Hematopoietic multipotent progenitor cell (in vitro differentiated cells): ENCODE measurements around the gene CHRM5. TPM values are rescaled to one million over a fixed set of nuclear protein-coding genes. Genes with fewer than 3 reads are reported as not detected.
"Not testable (repeated sequence)": the region's sequence is repeated elsewhere in the genome, so short reads cannot be mapped to it uniquely, and the experiment has no call there.

Experiments
- DNase-seq, 3 donors: peaks; one replicate each; pipeline ENCODE4 v3.0.0-alpha.2; 2011 to 2015; ENCODE audit warnings: low read depth in 2 of 3, low spot score in 2 of 3
- total RNA-seq: library from RNA; depleted of rRNA; stranded (reverse); fragments of >200 nt; gene quantifications from one replicate; pipeline ENCODE4 v1.2.3, GENCODE V29; 2012

CHRM5 gene
- total RNA-seq, 1 donor: under 0.01 TPM

DNA sequence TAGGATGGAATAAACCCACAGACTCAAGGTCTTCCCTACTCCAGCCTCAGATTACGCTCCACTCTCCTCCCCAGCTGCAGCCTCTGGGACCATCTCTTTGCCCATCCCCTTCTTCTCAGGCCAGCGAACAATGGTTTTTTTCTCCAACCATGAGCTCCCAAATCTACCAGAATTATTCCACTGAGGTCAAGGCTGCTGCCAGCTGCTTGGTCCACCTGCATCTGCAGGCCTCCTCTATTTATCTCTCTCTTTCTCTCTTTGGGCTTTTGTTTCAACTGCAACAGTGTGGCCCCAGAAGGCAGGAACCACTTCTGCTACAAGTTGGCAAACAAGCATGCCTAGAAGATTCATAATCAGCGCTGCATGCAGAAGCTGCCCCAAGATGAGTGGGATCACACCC lies 19.1 kb downstream of the CHRM5 start:
- DNase-seq: no peak

DNA sequence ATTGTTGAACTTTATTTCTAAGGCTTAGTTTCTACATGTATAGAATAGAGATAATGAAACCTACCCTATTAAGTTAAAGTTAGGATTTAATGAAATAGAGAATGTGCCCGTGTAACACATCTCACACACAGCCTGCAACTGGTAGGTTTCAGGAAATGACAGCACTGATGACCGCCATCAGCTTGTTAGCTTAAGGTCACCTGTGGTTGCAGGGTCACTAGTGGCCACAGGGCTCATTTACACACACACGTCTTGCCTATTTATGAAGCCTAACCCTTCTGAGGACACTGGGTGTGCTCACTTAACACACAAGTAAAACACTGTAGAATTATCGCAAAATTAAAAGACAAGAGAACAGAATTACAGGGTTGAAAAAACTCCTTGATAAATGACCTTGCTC lies 20.1 kb downstream of the CHRM5 start:
- no peak for DNase-seq

DNA sequence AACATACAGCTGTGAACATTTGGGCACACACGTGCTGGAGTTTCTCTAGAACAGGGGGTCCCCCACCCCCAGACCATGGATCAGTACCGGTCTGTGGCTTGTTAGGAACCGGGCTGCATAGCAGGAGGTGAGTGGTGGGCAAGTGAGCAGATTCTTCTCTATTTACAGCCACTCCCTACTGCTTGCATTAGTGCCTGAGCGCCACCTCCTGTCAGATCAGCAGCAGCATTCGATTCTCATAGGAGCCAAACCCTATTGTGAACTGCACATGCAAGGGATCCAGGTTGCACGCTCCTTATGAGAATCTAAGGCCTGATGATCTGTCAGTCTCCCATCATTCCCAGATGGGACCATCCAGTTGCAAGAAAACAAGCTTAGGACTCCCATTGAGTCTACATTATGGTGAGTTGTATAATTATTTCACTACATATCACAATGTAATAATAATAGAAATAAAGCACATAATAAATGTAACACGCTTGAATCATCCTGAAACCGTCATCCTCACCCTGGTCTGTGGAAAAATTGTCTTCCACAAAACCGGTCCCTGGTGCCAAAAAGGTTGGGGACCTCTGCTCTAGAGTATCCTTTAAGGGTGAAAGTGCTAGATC lies 25.8 kb downstream of the CHRM5 start:
- DNase-seq: peak in 1 of 3 donors; percentile 27

GRCh38 chr15:33995666-33996065 lies 27.4 kb downstream of the CHRM5 start:
- not testable (repeated sequence) for DNase-seq

DNA sequence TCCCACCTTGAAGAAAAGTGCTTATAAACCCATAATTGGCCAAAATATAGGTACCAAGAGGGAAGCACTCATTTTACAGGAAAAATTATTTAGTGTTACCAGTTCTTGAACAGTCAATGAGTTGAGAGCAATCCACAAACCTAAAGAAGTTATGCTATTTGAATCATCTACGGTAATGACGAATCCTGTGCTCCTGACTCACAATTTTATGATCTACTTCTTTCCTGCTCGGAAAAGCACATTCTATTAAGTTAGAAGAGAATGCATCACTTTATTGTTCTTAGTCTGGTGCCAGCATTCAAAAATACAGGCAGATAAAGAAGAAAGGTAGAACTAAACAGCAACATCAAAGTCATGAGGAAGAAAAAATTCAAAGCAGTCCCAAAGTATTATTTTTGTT lies 33.2 kb downstream of the CHRM5 start:
- DNase-seq: no peak

- DNase-seq: no peak
Observed at GRCh38 chr15:34006381-34006780, 38.1 kb downstream of the CHRM5 start.

DNA sequence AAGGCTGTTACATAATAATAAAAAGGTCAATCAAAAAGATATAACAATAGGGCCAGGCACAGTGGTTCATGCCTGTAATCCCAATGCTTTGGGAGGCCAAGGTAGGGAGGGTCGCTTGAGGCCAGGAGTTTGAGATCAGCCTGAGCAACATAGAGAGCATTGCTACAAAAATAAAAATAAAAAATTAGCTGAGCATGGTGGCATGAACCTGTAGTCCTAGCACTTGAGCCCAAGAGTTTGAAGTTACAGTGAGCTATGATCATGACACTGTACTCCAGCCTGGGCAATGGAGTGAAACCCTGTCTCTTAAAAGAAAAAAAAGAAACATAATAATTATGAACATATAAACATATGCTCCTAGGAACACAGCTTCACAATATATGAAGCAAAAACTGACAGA lies 41.4 kb downstream of the CHRM5 start:
- DNase-seq: no peak

- no peak for DNase-seq
Observed at GRCh38 chr15:34010921-34011320, 42.6 kb downstream of the CHRM5 start.

- no peak for DNase-seq
Observed at GRCh38 chr15:34011481-34011880, 43.2 kb downstream of the CHRM5 start.

GRCh38 chr15:34012461-34013028 lies 44.2 kb downstream of the CHRM5 start:
- no peak for DNase-seq

DNA sequence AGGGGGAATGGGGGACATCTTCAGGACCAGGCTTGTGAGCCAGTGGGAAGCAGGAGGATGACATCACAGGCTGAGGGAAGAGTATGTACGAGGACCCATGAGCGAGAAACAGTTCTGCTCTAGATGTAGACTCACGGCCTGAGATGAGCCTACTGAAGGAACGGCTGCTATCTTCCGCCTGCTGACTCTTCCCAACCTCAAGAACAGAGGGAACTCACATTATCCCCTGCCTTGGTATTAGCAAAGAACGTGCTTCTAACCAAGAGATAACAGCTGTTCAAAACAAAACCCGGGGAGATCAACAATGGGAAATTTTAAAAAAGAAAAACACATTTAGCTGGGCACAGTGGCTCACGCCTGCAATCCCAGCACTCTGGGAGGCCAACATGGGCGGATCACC lies 45.4 kb downstream of the CHRM5 start:
- DNase-seq: no peak

- no peak for DNase-seq
Observed at GRCh38 chr15:34014556-34014955, 46.3 kb downstream of the CHRM5 start.

DNA sequence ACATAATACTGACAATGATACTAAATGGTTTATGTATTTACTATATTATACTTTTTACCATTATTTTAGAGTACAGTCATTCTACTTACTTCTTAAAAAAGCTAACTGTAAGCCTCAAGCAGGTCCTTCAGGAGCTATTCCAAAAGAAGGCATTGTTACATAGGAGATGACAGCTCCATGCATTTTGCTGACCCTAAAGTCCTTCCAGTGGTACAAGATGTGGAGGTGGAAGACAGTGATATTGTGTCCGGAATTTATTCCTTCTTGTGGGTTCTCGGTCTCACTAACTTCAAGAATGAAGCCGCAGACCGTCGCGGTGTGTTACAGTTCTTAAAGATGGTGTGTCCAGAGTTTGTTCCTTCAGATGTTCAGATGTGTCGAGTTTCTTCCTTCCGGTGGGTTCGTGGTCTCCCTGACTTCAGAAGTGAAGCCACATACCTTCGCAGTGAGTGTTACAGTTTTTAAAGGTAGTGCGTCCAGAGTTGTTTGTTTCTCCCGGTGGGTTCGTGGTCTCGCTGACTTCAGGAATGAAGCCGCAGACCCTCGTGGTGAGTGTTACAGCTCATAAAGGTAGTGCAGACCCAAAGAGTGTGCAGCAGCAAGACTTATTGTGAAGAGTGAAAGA lies 49.8 kb downstream of the CHRM5 start:
- DNase-seq: no peak

GRCh38 chr15:34018738-34019137 lies 50.4 kb downstream of the CHRM5 start:
- not testable (repeated sequence) for DNase-seq

- no peak for DNase-seq
Observed at GRCh38 chr15:34019369-34019990, 51.2 kb downstream of the CHRM5 start.

GRCh38 chr15:34023907-34024306 lies 55.6 kb downstream of the CHRM5 start:
- DNase-seq: no peak

DNA sequence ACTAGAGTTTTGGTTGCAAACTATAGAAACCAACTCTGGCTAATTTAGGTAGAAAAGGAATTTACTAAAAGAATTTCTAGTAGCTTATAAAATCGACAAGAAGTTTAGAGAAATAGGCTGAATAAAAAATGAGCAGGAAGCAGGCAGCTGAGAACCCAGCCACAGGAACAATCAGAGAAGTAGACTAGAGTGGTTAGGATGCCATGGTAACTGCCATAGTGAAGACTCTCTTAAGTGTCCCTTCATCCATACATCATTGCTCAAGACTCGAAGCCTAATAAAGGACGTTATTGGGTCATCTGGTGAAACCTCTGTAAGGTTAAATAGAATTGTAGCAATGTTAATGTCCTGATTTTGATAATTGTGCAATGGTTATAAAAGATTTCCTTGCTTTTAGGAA lies 57.0 kb downstream of the CHRM5 start:
- peak in 1 of 3 donors; percentile 42 for DNase-seq

DNA sequence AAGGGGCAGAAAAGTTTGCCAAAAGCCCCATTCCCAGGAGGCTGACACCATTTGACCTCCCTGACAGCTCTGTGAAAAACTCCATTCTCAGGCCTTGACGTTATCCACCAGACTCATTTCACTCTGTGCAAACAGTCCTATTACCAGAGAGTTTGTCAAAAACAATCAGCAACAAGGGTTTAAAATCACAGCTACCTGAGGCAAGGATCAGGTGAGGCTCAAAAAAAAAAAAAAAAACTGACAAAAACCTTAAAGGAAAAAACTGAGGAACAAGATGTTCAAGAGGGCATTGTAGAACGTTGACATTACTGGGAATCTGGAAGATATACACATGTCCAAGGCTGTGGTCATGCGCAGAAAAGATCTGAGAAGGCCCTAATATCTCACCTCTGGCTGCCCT lies 59.3 kb downstream of the CHRM5 start:
- DNase-seq: no peak

- no peak for DNase-seq
Observed at GRCh38 chr15:34031987-34032760, 63.9 kb downstream of the CHRM5 start.

- peak; percentile 49 to 84 (median 81) for DNase-seq
Observed at GRCh38 chr15:34038023-34038870, 70.0 kb downstream of the CHRM5 start.
